ENCODE data around the gene DENND4C. TPM values are rescaled to one million over a fixed set of nuclear protein-coding genes. Genes with fewer than 3 reads are reported as not detected.

DENND4C gene
- polyA plus RNA-seq, 2 of the 4 experiments (the other 2 are of a cell fraction), result 17.4 to 44.1 TPM

GRCh38 chr9:19213823-19214222 lies 16.7 kb upstream of the DENND4C start:
- 91% methylated on average over 3 of the region's 3 CpGs for WGBS (ENCODE audit: missing lambda C conversion rate)
- H3K4me3 ChIP-seq, result no peak overlapping the region
- DNase-seq (ENCODE audit: low read depth in 1 of 2, low spot score in 1 of 2) (no peak), FAIRE-seq (no peak), ATAC-seq (no peak)
- no peaks in the 10 kb centered on the region for H3K4me1 ChIP-seq
- no peak overlapping the region for H3K4me2 ChIP-seq
- TF ChIP-seq SREBF2 (IDR thresholded peaks at IDR 0.05), result no peak
- no peak for TF ChIP-seq NPAS2 (CRISPR knock-in tag; IDR thresholded peaks at IDR 0.05; ENCODE audit: borderline replicate concordance)
- no peak for TF ChIP-seq JUNB (IDR thresholded peaks at IDR 0.05)
- no peak for TF ChIP-seq PBX3 (IDR thresholded peaks at IDR 0.05)
- TF ChIP-seq RNF2 (IDR thresholded peaks at IDR 0.05; ENCODE audit: borderline replicate concordance, low read depth), result no peak
- TF ChIP-seq EP300 (IDR thresholded peaks at IDR 0.05), result no peak
- TF ChIP-seq HES2 (IDR thresholded peaks at IDR 0.05), result no peak
- no peak for TF ChIP-seq HOXB5 (CRISPR knock-in tag; IDR thresholded peaks at IDR 0.05)
- POLR2A ChIA-PET, result no interaction called here
- no peak overlapping the region for H3K27ac ChIP-seq
- CTCF ChIA-PET, result no interaction called here
- H3K9me3 ChIP-seq, result no peaks in the 10 kb centered on the region

GRCh38 chr9:19216466-19216865 lies 14.0 kb upstream of the DENND4C start:
- Histone ChIP-seq H3K4me1 (no peaks in the 10 kb centered on the region), H3K4me2 (no peak overlapping the region), H3K4me3 (no peak overlapping the region), H3K27ac (no peak overlapping the region), H3K9me3 (no peaks in the 10 kb centered on the region)
- TF ChIP-seq USF2 (IDR thresholded peaks at IDR 0.05) (no peak), EHF (CRISPR knock-in tag; IDR thresholded peaks at IDR 0.05) (no peak), POLR2A (IDR thresholded peaks at IDR 0.05; ENCODE audit: low read length) (no peak), BCL3 (IDR thresholded peaks at IDR 0.05) (no peak), TFCP2L1 (CRISPR knock-in tag; IDR thresholded peaks at IDR 0.05) (no peak)
- DNase-seq (ENCODE audit: low read depth in 1 of 2, low spot score in 1 of 2) (no peak), FAIRE-seq (no peak), ATAC-seq (no peak)
- POLR2A ChIA-PET, result no interaction called here
- CTCF ChIA-PET, result no interaction called here
- 85% methylated on average over 2 of the region's 2 CpGs for WGBS (ENCODE audit: missing lambda C conversion rate)

GRCh38 chr9:19221326-19221725 lies 9.2 kb upstream of the DENND4C start:
- ATAC-seq (no peak), DNase-seq (ENCODE audit: low read depth in 1 of 2, low spot score in 1 of 2) (no peak), FAIRE-seq (no peak)
- Histone ChIP-seq H3K27ac (no peak overlapping the region), H3K4me2 (no peak overlapping the region), H3K9me3 (no peaks in the 10 kb centered on the region), H3K4me3 (no peak overlapping the region), H3K4me1 (no peaks in the 10 kb centered on the region)
- 63% methylated on average over 10 of the region's 10 CpGs for WGBS (ENCODE audit: missing lambda C conversion rate)
- ChIA-PET POLR2A (no interaction called here), CTCF (interaction anchor here (1.0 kb wide), 1 partner anchor 11 kb away, joined by 4 read pairs; no protein-coding TSS in a partner anchor)
- TF ChIP-seq BHLHE40 (IDR thresholded peaks at IDR 0.05; ENCODE audit: low read depth, low read length) (no peak), ZNF302 (CRISPR knock-in tag; IDR thresholded peaks at IDR 0.05) (no peak)

- no peak overlapping the region for H3K27ac ChIP-seq
- no peak for FAIRE-seq
- TF ChIP-seq NPAS2 (CRISPR knock-in tag; IDR thresholded peaks at IDR 0.05; ENCODE audit: borderline replicate concordance), result no peak
- TF ChIP-seq ATOH8 (CRISPR knock-in tag; IDR thresholded peaks at IDR 0.05; ENCODE audit: low read depth), result no peak
- no peak for TF ChIP-seq FOSB (CRISPR knock-in tag; IDR thresholded peaks at IDR 0.05)
- TF ChIP-seq ELK1 (IDR thresholded peaks at IDR 0.05; ENCODE audit: low read depth, low read length), result no peak
- TF ChIP-seq SREBF2 (IDR thresholded peaks at IDR 0.05), result no peak
- TF ChIP-seq ZC3H11A (IDR thresholded peaks at IDR 0.05), result no peak
- TF ChIP-seq PBX3 (IDR thresholded peaks at IDR 0.05), result no peak
- no peak for TF ChIP-seq KDM1A (IDR thresholded peaks at IDR 0.05; ENCODE audit: low read depth)
- no peak for TF ChIP-seq RCOR1 (IDR thresholded peaks at IDR 0.05; ENCODE audit: low read depth, low read length)
- TF ChIP-seq E2F6 (IDR thresholded peaks at IDR 0.05; ENCODE audit: borderline replicate concordance, low read depth), result no peak
- TF ChIP-seq ZSCAN20 (CRISPR knock-in tag; IDR thresholded peaks at IDR 0.05), result no peak
- no peak for DNase-seq (ENCODE audit: low read depth in 1 of 2, low spot score in 1 of 2)
- H3K4me3 ChIP-seq, result no peak overlapping the region
- ATAC-seq, result no peak
- no peaks in the 10 kb centered on the region for H3K9me3 ChIP-seq
- ChIA-PET POLR2A (interaction anchor here (0.6 to 0.7 kb wide), 2 partner anchors 66 to 1971 kb away, joined by 3 to 4 read pairs; no protein-coding TSS in a partner anchor), CTCF (interaction anchor here (0.6 to 1.4 kb wide), 6 partner anchors 16 to 241 kb away, joined by 3 to 5 read pairs (median 3); no protein-coding TSS in a partner anchor)
- WGBS (ENCODE audit: missing lambda C conversion rate), result 93% methylated on average over 4 of the region's 4 CpGs
- no peaks in the 10 kb centered on the region for H3K4me1 ChIP-seq
- H3K4me2 ChIP-seq, result no peak overlapping the region
Measured at GRCh38 chr9:19223724-19224123, 6.8 kb upstream of the DENND4C start.
